Activated naive CD8-positive, alpha-beta T cell (primary cell): ENCODE results near the gene OR10G2.

Experiments used
- H3K27ac Mint-ChIP-seq: one replicate; pipeline ENCODE4 v1.8.0; 2021; ENCODE audit warnings: mixed read lengths
- H3K27me3 Mint-ChIP-seq: one replicate; pipeline ENCODE4 v1.8.0; 2021; ENCODE audit warnings: mixed read lengths
- H3K36me3 Mint-ChIP-seq: one replicate; pipeline ENCODE4 v1.8.0; 2021; ENCODE audit warnings: mixed read lengths
- H3K4me1 Mint-ChIP-seq: one replicate; pipeline ENCODE4 v1.8.0; 2021; ENCODE audit warnings: low read depth, mixed read lengths
- H3K4me3 Mint-ChIP-seq: one replicate; pipeline ENCODE4 v1.8.0; 2021; ENCODE audit warnings: mild to moderate bottlenecking, mixed read lengths
- H3K9me3 Mint-ChIP-seq: one replicate; pipeline ENCODE4 v1.8.0; 2021; ENCODE audit warnings: low read depth, mixed read lengths

OR10G2 gene, protein sequence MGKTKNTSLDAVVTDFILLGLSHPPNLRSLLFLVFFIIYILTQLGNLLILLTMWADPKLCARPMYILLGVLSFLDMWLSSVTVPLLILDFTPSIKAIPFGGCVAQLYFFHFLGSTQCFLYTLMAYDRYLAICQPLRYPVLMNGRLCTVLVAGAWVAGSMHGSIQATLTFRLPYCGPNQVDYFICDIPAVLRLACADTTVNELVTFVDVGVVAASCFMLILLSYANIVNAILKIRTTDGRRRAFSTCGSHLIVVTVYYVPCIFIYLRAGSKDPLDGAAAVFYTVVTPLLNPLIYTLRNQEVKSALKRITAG

GRCh38 chr14:21634840-21635239 is at the start of gene OR10G2:
TSS of gene OR10G2 (minus strand) at chr14:21634940. CDS start at chr14:21634842, 98 bp downstream.
- Mint-ChIP-seq H3K27ac (no peak within 1 kb of the TSS), H3K4me3 (no peak within 1 kb of the TSS), H3K9me3 (no peaks in the 10 kb centered on the region), H3K36me3 (peaks cover 2% of the 10 kb centered on the region), H3K27me3 (peaks cover 10% of the 10 kb centered on the region), H3K4me1 (no peaks in the 10 kb centered on the region)

GRCh38 chr14:21680072-21680471 is 45.3 kb upstream of the OR10G2 start:
- H3K9me3 Mint-ChIP-seq: no peaks in the 10 kb centered on the region
- no peaks in the 10 kb centered on the region for H3K4me1 Mint-ChIP-seq
- H3K36me3 Mint-ChIP-seq: peaks cover 3% of the 10 kb centered on the region
- H3K4me3 Mint-ChIP-seq: no peak overlapping the region
- peaks cover 14% of the 10 kb centered on the region for H3K27me3 Mint-ChIP-seq
- no peak overlapping the region for H3K27ac Mint-ChIP-seq

DNA sequence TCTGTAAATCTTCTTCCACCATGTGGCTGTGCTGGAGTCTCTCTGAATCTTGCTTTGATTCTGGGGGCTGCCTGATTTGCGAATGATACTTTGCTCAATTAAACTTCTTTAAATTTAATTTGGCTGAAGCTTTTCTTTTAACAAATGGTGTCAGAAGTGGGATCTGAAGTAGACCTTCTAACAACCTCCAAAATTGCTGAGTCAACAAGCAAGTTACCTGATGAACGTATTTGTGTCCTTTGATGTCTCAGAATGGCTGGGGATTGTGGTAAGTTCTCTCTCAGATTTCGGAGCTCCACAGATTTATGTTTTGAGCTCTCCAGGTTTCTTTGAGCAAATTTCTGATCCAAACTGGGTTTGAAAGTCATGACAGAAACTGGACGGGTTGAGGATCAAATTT is 40.8 kb upstream of the OR10G2 start:
- peaks cover 3% of the 10 kb centered on the region for H3K36me3 Mint-ChIP-seq
- H3K27ac Mint-ChIP-seq: no peak overlapping the region
- H3K4me3 Mint-ChIP-seq: no peak overlapping the region
- H3K27me3 Mint-ChIP-seq: peaks cover 11% of the 10 kb centered on the region
- no peaks in the 10 kb centered on the region for H3K9me3 Mint-ChIP-seq
- no peaks in the 10 kb centered on the region for H3K4me1 Mint-ChIP-seq

- no peak within 1 kb of the TSS for H3K27ac Mint-ChIP-seq
- no peaks in the 10 kb centered on the region for H3K9me3 Mint-ChIP-seq
- peaks cover 17% of the 10 kb centered on the region for H3K27me3 Mint-ChIP-seq
- H3K4me3 Mint-ChIP-seq: no peak within 1 kb of the TSS
- H3K36me3 Mint-ChIP-seq: peaks cover 3% of the 10 kb centered on the region
- H3K4me1 Mint-ChIP-seq: no peaks in the 10 kb centered on the region
Measured at GRCh38 chr14:21673718-21674117, 39.0 kb upstream of the OR10G2 start, which contains the start of gene OR4E1. TSS of gene OR4E1 (minus strand) at chr14:21673818. CDS start at chr14:21670935, 2,883 bp downstream.

- H3K4me1 Mint-ChIP-seq: no peaks in the 10 kb centered on the region
- H3K27me3 Mint-ChIP-seq: peaks cover 14% of the 10 kb centered on the region
- no peak overlapping the region for H3K4me3 Mint-ChIP-seq
- H3K9me3 Mint-ChIP-seq: no peaks in the 10 kb centered on the region
- peaks cover 3% of the 10 kb centered on the region for H3K36me3 Mint-ChIP-seq
- no peak overlapping the region for H3K27ac Mint-ChIP-seq
Measured at GRCh38 chr14:21672116-21672515, 37.4 kb upstream of the OR10G2 start.

DNA sequence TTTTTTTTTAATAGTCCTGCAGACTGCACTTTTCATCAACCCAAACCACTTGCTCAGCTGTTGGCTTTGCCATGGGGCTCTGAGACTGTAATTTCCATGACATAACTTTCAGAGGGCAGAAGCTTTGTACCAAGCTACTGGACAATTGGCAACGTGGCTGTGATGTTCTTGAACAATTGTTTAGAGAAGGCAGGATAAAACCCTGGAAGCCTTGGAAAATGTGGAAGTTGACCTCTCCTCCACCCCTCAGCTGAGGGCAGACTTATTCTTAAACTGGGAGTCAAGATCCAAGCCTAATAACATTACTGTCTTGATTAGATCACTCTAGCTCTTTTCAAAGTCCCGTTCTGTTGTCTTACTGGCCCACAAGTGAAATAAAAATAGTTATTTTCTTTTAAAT is 36.6 kb upstream of the OR10G2 start:
- Mint-ChIP-seq H3K27me3 (peaks cover 18% of the 10 kb centered on the region), H3K4me1 (no peaks in the 10 kb centered on the region), H3K4me3 (no peak overlapping the region), H3K9me3 (no peaks in the 10 kb centered on the region), H3K27ac (no peak overlapping the region), H3K36me3 (no peaks in the 10 kb centered on the region)

DNA sequence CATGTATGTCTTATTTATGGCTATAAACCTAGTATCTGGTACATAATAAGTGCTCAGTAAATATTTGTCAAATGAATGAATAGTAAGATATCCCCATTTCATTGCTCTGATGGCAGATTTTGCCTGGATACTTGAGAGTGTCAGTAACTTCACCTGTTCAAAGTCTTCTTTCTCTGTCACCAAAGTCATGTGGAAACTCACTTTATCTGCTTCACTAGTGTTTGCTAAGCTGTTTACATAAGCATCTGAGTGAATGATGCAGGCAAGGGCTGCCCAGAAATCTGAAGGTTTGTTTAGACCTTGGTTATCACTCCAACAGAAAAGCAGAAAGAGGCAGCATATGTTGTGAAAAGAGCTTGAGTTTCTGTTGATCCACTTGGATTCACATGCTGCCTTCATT is 34.5 kb upstream of the OR10G2 start:
- Mint-ChIP-seq H3K36me3 (no peaks in the 10 kb centered on the region), H3K4me3 (no peak overlapping the region)

DNA sequence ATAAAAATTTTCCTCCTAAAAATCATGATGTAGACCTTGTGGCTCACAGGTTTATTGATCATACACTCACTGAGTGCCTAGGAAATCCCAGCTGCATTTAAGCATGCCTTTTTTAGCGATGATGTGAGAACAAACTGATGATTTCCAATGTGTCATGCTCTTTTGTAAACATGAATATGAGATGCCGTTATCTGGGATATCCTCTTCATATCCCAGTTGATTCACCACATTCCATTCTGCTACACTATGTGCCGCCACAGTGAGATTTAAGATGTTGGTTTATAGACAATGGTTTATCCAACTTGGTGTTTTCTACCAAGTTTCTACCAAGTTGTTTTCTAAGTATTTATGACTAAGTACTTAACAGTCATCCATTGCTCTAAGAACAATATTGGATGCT is 33.6 kb upstream of the OR10G2 start:
- Mint-ChIP-seq H3K36me3 (no peaks in the 10 kb centered on the region), H3K4me3 (no peak overlapping the region), H3K9me3 (no peaks in the 10 kb centered on the region), H3K4me1 (no peaks in the 10 kb centered on the region), H3K27ac (no peak overlapping the region), H3K27me3 (peaks cover 20% of the 10 kb centered on the region)

More for the DNA sequence above, 34.5 kb upstream of the OR10G2 start:
- Mint-ChIP-seq H3K27ac (no peak overlapping the region), H3K27me3 (peaks cover 18% of the 10 kb centered on the region), H3K9me3 (no peaks in the 10 kb centered on the region), H3K4me1 (no peaks in the 10 kb centered on the region)

DNA sequence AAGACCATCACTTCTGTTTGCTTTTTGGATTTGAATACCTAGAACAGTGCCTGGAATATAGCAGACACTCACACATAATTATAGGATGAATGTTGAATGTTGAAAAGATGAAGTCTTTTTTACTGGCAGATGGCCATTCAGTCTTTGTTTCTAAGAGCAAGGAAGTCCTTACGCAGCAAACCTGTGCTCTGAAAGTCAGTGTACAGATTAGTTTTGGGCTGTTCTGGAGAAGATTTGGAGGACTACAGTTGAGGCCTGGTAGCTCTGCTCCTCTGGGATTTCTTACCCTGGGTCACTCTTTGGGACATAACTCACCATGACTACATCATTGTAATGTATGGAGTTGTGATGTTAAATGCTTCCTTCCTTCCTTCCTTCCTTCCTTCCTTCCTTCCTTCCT is 22.2 kb upstream of the OR10G2 start:
- H3K27ac Mint-ChIP-seq: no peak overlapping the region
- H3K27me3 Mint-ChIP-seq: peaks cover 6% of the 10 kb centered on the region
- H3K9me3 Mint-ChIP-seq: no peaks in the 10 kb centered on the region
- no peak overlapping the region for H3K4me3 Mint-ChIP-seq
- no peaks in the 10 kb centered on the region for H3K36me3 Mint-ChIP-seq
- no peaks in the 10 kb centered on the region for H3K4me1 Mint-ChIP-seq

GRCh38 chr14:21654215-21654614 is 19.5 kb upstream of the OR10G2 start:
- H3K4me3 Mint-ChIP-seq: no peak overlapping the region
- H3K27me3 Mint-ChIP-seq: peaks cover 16% of the 10 kb centered on the region
- no peaks in the 10 kb centered on the region for H3K9me3 Mint-ChIP-seq
- H3K36me3 Mint-ChIP-seq: no peaks in the 10 kb centered on the region
- H3K4me1 Mint-ChIP-seq: no peaks in the 10 kb centered on the region
- no peak overlapping the region for H3K27ac Mint-ChIP-seq

DNA sequence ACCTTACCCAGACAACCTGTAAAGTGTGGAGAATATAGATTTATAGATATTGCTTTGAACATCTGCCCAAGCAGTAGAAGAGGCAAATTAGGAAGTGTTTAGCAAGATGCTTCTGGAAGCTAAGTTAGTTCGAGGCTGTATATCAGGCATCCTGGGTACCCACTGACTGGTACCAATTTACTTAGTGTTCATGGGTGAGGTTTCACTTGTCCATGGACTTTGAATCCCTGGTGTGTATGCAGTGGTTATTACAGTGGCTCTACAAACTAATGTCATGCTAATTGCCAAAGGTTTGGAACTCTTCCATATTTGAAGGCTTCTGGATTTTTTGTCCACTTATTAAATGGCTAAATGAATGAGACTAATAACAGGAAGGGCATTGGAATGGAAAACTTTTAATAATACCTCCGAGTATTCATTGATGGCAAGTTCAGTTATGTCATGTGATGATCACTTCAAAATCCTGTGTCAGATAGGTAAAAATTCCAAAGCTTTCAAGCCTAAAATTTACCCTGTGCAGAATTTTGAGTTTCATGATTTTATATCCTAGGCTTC is 18.7 kb upstream of the OR10G2 start, which contains the start of gene OR4E2:
OR4E2 (plus strand) TSS at position 505 of the 555 bp plus-strand sequence. CDS start 11,248 bp downstream, outside the sequence.
- Mint-ChIP-seq H3K4me3 (no peak within 1 kb of the TSS), H3K27ac (no peak within 1 kb of the TSS)

DNA sequence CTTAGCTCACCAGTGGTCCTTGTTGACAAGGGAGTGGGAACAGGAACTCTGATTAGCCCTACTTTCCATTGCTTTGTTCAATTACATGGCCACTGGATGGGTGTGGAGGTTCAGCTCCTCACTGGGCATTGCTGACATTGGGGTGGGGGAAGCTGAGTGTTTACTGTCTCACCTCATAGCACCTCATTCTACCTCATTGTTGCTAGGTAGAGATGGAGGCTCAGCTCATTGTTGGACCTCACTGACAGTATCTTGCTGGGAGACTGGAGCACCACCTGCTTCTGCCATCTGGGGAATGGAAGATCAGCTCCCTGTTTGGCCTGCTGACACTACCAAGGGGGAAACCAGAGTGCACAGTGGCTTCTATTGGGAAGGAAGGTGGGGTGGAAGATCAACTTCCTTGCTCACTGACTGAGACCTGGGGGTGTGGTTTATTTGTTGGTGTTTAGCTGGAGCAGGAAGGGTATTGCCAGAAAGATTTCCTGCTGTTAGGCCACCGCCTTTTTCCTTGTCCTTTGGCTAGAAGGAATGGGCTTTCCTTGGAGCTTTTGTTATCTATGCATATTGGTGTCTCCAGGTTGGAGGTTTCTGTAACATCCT is 17.6 kb upstream of the OR10G2 start:
- no peaks in the 10 kb centered on the region for H3K9me3 Mint-ChIP-seq
- H3K36me3 Mint-ChIP-seq: no peaks in the 10 kb centered on the region
- no peak overlapping the region for H3K4me3 Mint-ChIP-seq
- peaks cover 21% of the 10 kb centered on the region for H3K27me3 Mint-ChIP-seq
- no peaks in the 10 kb centered on the region for H3K4me1 Mint-ChIP-seq
- no peak overlapping the region for H3K27ac Mint-ChIP-seq

More for the DNA sequence above, 18.7 kb upstream of the OR10G2 start, which contains the start of gene OR4E2:
- Mint-ChIP-seq H3K9me3 (no peaks in the 10 kb centered on the region), H3K27me3 (peaks cover 19% of the 10 kb centered on the region), H3K36me3 (no peaks in the 10 kb centered on the region), H3K4me1 (no peaks in the 10 kb centered on the region)

- Mint-ChIP-seq H3K4me1 (no peaks in the 10 kb centered on the region), H3K9me3 (no peaks in the 10 kb centered on the region), H3K27me3 (peaks cover 21% of the 10 kb centered on the region), H3K36me3 (no peaks in the 10 kb centered on the region), H3K4me3 (no peak overlapping the region), H3K27ac (no peak overlapping the region)
Measured at GRCh38 chr14:21647380-21647779, 12.6 kb upstream of the OR10G2 start.

DNA sequence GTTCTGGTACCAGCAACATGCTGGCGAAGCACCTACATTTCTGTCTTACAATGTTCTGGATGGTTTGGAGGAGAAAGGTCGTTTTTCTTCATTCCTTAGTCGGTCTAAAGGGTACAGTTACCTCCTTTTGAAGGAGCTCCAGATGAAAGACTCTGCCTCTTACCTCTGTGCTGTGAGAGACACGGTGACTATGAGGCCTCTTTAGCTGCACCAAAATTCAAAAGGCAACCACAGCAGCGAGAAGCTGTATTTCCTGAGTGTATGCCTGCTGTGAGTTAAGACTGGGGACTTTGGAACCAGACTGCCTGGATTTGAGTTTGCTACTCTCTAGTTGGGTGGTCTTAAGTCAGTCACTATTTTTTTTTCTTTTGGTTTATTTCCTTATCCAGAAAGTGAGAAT is 8.7 kb upstream of the OR10G2 start:
- Mint-ChIP-seq H3K9me3 (no peaks in the 10 kb centered on the region), H3K27me3 (peaks cover 5% of the 10 kb centered on the region), H3K4me3 (peak overlapping the region; percentile 75), H3K36me3 (no peaks in the 10 kb centered on the region), H3K27ac (peak overlapping the region; percentile 66), H3K4me1 (peaks cover 6% of the 10 kb centered on the region)

DNA sequence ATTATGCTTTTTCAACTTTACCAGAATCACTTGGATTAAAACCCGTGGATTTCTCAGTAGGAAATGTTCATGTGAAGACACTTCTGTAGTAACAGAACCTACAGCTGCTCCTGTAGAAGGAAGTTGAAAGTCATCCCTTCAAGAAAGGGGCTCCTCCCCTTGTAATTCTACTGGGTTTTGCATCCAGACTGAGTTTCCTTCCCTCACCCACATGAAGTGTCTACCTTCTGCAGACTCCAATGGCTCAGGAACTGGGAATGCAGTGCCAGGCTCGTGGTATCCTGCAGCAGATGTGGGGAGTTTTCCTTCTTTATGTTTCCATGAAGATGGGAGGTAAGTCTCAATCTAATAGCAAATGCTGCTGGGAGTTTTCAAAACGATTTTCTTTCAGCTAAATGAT is 7.9 kb upstream of the OR10G2 start:
- no peaks in the 10 kb centered on the region for H3K36me3 Mint-ChIP-seq
- peak overlapping the region; percentile 75 for H3K4me3 Mint-ChIP-seq
- peaks cover 3% of the 10 kb centered on the region for H3K27me3 Mint-ChIP-seq
- peaks cover 6% of the 10 kb centered on the region for H3K4me1 Mint-ChIP-seq
- H3K9me3 Mint-ChIP-seq: no peaks in the 10 kb centered on the region
- peak overlapping the region; percentile 68 for H3K27ac Mint-ChIP-seq
